Stimulated activated CD8-positive, alpha-beta memory T cell treated with anti-CD3 and anti-CD28 coated beads, Interleukin-7, amount 100 ng/mL, for 1 hour (primary cell): ENCODE measurements around the gene NF1.
"Not testable (repeated sequence)": the region's sequence is repeated elsewhere in the genome, so short reads cannot be mapped to it uniquely, and the experiment has no call there.

Source experiments
- DNase-seq, 2 donors: peaks; one replicate each; pipeline ENCODE4 v3.0.0-alpha.2; 2020; ENCODE audit warnings: low read depth in 2 of 2

Gene NF1

DNA sequence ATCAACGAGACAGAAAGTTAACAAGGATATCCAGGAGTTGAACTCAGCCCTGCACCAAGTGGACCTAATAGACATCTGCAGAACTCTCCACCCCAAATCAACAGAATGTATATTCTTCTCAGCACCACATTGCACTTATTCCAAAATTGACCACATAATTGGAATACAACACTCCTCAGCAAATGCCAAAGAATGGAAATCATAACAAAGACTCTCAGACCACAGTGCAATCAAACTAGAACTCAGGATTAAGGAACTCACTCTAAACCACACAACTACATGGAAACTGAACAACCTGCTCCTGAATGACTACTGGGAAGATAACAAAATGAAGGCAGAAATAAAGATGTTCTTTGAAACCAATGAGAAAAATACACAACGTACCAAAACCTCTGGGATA is 84.2 kb downstream of the NF1 start:
- not testable (repeated sequence) for DNase-seq

DNA sequence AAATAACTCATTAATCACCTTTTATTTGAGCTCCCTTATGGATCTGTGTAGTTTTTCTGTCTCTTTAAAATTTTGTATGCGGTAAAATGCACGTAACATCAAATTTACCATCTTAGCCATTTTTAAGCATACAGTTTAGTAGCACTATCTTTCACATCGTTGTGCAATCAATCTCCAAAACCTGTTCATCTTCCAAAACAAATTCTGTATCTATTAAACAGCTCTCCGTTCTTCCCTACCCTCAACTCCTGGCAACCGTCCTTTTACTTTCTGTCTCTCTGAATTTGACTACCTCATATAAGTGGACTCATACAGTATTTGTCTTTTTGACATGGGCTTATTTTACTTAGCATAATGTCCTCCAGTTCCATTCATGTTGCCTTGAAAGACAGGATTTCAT is 100.5 kb downstream of the NF1 start:
- DNase-seq, result no peak

DNA sequence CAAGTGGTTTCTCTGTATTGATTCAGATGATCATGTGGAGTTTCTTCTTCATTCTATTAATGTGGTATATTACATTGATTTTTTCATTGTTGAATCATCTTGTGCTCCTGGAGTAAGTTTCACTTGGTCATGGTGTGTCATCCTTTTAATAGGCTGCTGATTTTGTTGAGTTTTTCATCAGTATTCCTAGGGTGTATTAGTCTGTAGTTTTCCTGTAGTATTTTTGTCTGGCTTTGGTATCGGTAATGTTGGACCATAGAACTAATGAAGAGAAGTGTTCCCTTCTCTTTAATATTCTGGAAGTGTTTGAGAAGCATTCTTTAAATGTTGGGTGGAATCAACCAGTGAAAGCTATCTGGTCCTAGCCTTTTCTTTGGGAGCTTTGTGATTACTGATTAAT is 103.2 kb downstream of the NF1 start:
- no peak for DNase-seq

DNA sequence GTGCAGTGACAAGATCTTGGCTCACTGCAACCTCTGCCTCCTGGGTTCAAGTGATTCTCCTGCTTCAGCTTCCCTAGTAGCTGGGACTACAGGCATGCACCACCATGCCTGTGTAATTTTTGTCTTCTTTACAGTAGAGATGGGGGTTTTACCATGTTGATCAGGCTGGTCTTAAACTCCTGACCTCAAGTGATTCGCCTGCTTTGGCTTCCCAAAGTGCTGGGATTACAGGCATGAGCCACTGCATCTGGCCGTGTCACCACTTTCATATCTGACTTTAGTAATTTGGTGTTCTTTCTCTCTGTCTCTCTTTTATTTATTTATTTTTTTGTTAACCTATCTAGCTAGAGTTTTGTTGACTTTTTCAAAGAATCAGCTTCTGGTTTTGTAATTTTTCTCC is 103.9 kb downstream of the NF1 start:
- DNase-seq, result not testable (repeated sequence)

DNA sequence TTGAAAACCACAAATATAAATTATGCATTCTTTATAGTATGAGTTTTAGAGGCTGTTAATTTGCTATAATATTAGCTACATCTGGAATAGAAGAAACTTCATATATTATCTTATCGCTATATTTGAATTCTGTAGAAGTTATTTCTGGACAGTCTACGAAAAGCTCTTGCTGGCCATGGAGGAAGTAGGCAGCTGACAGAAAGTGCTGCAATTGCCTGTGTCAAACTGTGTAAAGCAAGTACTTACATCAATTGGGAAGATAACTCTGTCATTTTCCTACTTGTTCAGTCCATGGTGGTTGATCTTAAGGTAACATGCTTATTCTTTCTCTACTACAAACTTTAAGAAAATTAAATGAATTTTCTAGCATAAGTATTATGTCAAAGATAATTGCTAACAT is 105.5 kb downstream of the NF1 start:
- no peak for DNase-seq

DNA sequence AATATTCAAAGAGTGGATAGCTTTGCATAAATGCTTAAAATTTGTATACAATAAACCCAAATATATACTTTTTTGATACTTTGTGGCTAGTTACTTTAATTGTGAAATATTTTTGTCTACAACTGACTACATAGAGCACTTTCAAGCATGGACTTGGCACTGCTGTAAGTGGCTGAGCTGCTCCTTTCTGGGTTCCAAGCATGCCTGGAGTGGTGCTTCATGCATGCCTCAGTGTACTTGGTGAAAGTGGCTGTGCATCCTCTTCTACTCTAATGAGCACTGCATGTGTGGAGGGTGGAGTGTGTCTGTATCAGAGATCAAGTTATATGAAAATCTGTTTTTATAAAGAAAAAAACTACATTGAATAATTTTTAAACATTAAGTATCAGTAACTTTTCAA is 108.2 kb downstream of the NF1 start:
- no peak for DNase-seq

DNA sequence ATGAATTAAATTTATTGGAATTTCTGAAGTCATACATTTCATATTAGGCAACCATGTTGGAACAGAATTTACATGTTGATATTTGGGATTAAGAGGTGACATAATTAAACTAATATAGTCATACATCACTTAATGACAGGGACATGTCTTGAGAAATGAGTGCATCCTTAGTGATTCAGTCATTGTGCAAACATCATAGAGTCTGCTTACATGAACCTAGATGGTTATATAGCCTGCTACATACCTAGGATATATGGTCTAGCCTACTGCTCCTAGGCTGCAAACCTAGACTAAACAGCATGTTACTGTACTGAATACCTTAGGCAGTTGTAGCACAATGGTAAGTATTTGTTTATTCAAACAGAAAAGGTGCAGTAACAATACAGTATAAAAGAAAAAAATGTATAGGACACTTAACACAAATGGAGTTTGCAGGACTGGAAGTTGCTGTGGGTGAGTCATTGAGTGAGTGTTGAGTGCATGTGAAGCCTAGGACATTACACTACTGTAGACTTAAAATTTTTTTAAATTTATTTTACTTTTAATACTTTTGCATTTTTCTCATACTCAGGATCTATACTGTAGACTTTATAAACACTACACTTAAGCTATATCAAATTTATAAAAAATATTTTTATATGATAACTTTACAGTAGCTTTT is 116.7 kb downstream of the NF1 start:
- no peak for DNase-seq

DNA sequence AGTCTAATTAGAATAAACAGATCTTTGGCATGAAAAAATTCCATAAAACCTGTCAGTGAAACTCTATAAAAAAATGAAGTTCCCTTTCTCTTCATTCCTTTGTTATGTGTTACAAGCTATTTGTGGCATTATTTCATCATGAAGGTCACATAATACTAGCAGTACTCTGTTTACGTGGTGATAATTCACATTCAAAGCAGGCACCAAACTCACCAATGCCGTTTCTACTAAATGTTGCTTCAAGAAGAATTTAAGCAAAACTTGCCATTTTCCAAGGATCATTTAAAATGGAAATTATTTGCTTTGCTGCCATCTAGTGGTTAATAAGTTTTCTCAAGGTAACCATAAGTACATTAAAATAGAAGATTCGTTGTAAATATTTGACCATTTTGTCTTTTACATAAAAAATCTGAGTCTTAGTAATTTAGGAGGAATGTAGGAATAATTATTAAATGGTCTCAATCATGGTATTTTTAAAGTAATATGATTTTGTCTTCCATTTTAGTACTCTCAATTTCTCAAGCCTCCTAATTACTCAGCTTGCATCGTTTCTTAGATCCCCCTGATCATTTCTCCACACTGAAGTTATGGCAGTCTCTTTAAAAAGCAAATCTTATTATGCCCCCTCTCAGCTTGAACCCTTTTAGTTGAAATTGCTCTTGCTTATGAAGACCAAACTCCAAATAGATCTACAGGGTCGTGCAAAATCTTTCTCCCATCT is 121.4 kb downstream of the NF1 start:
- DNase-seq, result no peak

DNA sequence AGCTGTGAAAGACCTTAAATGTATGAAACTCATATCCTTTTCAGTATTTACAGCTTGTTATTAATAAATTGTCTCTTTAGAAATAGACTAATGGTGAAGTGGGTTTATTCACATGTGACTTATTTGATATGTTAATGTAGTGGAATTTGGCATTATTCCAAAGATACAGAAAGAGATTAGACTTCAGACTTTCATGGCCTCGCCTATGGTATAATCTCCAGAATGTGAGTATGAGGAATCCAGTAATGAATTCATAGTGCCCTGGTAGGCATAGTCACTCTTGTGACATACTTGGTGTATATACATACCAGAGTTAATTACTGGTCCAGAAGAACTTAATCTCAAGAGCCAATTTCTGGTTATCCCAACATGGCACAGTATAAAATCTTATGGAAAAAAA is 129.6 kb downstream of the NF1 start:
- DNase-seq, result no peak

DNA sequence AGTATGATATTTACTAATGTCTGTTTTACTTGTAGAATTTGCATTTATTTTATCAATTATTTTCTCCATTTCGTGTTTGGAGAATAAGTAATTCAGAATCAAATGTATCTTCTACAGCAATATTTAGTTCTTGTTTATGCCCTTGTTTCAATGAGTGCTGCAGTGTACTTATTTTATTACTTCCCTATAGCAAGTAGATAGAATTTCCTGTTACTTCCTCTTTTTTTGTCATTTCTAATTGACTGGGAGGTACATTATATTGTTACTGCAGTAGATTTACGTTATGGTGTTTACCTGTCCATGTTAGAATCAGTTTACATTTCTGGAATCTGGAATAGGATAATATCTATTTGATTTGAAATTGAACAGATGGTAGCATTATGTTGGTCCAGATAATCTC is 131.1 kb downstream of the NF1 start:
- DNase-seq, result no peak

DNA sequence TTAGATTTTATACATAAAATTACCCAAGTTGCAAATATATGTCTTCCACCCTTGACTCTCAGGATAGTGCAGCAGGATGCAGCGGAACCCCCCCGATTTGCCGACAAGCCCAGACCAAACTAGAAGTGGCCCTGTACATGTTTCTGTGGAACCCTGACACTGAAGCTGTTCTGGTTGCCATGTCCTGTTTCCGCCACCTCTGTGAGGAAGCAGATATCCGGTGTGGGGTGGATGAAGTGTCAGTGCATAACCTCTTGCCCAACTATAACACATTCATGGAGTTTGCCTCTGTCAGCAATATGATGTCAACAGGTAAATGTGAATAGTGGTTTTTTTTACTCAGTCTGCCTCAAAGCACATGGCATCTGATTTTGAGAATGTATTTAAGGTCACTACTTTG is 131.6 kb downstream of the NF1 start:
- DNase-seq, result no peak

DNA sequence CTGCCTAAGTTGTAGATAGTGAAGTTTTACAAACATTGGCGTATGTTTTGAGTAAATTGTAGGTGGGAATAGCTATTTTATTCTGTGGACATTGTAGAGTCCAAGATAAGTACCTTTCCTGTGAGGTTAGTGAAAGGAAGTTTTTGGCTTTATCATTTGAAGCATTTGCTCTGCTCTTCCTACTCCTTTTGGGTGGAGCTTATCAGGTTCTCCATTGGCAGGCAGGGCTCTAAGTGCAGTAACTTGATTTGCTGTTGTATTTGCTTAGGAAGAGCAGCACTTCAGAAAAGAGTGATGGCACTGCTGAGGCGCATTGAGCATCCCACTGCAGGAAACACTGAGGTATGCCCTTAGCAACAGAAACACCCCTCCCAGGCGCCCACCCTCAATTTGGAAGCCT is 132.2 kb downstream of the NF1 start:
- DNase-seq, result no peak

DNA sequence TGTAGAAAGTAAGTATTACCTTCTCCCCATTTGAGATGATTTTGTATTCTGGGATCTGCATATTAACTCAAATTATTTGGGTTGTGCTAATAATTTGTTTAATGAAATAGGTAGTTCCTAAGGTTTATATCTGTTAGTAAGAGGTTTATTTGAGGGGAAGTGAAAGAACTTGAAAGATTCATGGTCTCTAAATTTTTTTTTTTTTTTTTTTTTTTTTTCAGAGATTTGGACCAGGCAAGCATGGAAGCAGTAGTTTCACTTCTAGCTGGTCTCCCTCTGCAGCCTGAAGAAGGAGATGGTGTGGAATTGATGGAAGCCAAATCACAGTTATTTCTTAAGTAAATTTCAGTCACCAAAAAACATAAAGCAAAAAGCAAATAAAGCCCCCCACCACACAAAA is 137.1 kb downstream of the NF1 start:
- no peak for DNase-seq

DNA sequence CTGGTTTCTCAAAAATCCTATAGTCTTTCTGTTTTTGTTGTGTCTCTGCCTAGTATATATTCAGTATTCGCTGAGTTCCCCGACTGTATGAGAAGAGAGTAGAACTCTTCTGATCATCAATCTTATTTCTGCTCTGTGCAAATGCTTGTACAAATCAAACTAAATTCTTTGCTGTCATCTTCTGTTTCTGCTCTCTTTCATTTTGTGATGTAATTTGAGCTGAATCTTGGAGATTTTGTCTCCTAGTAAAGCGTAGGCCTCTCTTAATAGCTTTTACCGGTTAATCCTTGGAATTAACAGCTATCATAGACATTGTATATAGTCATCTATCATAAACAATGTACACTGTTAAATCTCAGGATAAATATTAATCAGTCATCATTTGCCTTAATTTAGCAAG is 140.3 kb downstream of the NF1 start:
- DNase-seq, result no peak

DNA sequence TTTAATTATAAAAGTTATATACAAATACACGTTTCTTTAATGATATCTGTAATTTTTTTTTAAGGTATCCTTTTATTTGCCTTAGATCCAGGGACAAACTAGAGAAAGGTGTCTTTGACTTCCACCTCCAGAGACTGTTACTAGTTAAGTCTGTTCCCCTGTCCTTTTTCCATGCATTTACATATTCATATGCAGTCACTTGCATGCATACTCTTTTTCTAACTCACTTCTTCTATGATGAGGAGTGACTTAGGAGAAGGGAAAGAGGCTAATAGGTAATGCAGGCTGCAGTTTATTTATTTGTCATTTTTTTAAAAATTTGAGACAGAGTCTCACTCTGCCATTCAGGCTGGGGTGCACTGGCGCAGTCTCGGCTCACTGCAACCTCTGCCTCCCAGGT is 141.4 kb downstream of the NF1 start:
- DNase-seq, result no peak

DNA sequence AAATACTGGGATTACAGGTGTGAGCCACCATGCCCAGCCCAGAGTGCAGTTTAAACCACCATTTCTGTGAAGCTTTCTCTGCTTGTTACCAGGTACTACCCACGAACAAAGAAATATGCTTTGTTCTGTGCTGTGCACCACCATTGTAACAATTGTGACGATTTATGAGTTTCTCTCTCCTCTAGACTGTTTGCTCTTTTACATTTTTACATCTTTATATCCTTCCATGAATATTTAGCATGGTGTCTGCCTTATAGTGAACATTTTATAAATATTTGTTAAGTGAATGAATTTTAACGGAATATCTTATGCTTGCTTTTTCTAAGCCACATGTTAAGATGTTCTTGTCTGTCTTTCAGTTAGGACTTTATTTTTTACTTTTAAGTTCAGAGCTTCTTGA is 141.9 kb downstream of the NF1 start:
- DNase-seq, result no peak

DNA sequence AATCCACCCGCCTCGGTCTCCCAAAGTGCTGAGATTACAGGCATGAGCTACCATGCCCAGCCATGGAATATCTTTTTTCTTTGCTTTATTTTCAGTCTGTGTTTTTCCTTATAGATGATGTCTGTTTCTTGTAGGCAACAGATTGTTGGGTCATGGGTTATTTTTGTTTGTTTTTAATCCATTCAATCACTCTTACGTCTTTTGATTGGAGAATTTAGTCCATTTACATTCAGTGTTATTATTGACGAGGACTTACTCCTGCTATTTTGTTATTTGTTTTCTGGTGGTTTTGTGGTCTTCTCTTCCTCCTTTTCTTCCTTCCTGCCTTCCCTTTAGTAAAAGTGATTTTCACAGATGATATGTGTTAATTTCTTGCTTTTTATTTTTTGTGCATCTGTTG is 146.3 kb downstream of the NF1 start:
- DNase-seq, result no peak

DNA sequence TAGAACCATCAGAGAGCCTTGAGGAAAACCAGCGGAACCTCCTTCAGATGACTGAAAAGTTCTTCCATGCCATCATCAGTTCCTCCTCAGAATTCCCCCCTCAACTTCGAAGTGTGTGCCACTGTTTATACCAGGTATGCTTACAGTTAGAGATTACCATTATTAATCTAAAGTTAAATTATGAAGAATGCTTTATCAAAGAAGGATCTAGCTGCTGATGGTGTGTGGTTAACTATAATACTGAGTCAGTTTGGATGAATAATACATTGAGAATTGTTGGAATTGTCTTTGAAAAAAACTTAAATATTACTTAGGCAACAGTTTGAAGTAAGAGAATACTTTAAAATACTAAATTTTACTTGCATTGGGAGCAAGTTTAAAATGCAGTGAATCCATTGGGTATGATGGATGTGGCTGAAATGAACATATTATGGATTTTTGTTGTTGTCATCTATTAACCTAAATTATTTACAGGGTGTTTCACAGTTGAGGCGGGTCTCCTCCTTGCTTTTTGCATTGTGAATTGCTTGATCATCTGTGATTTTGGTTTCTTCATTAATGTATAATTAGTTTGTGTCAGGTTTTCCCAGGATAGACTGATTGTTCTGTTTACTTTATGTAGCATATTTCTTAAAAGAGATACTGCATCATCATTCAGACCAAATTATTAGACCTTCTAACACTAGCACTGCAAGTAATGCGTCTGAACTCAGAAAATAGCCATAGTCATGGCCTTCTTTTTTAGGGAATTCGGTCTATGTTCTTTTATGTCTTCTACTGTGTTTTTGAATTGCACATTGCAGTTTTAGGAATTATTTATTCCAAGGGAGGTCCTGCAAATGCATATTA is 154.4 kb downstream of the NF1 start:
- DNase-seq, result no peak

DNA sequence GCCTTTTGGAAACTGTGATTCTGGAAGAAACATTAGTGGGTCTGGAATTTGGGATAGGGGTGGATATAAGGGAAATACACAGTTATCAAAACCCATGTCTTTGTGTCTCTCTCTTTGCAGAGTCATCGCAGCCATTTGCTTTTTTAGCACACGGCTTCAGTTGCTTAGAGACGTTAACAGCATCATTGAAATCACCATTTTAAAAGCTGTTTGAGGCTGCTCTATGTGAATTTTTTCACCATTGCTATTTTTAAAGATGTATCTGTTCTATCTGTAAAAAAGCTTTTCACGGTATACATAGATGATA is 155.0 kb downstream of the NF1 start:
- no peak for DNase-seq

DNA sequence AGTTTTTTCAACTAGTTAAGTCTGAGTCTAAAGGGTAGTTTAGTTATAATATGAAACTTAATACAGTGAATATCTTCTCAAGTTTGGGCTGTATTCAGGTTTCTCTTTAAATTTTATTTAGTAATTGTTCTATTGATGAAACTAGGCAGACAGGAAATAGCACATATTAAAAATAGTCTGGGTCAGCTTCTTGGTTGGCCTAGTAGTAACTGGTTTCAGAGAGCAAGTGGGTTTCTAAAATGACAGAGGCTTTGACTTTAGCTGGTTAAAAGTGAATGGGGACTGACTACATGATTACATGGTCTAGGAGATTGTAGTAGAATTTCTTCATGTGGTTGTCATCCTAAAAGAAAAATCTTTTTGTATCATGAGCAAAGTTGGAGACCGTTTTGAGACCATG is 155.5 kb downstream of the NF1 start:
- no peak for DNase-seq

DNA sequence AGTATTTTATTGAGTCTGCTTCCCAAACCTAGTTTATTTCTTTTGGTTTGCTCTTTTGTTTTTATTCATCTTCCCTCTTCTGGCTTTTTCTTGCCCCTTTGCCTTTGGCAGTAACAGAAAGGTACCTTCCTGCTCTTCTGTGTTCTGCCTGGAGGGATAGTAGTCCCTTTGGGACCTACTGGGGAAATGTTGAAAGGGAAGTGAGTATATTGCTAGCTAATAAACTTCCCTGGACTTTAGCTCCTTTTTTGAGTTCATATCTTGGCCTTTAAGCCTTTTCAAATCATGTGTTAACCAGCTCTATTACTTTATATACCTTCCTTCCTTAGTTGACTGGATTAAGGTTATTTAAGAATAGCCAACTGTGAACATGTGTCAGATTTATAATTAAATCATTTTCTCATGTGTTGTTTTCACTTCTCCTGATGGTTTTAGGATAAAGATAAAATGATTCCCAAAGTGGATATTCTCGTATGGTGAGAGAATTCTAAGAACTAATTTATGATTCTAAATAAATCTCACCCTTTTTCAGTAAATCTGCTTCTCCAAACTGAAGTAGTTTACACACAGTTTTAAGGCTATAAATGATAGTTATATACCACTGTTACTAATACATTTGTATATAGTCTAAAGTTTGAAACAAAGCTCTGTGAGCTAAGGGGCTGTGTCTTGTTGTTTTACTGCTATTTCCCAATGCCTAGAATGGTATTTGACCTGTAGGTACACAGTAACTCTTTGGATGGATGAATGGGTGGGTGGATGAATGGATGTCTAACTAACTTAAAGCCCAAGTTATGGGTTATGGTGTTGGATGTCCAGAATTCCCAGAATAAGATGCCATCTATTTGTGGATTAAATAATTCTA is 156.6 kb downstream of the NF1 start:
- no peak for DNase-seq

DNA sequence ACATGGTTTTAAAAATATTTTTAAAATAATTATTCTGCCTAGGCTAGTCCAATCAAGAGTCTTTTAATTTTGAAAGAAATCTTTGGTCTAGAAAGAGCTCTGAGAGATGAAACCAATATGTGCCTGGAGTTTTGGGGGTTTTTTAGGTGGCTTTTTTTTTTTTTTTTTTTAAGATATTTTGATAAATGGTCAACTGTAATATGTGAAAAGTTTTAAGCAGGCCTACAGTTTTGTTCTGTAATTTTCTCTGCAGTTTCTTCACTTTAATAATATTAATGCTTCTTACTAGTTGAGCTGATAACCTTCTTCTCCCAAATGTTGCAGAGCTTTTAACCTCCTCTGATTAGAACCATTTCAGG is 157.2 kb downstream of the NF1 start:
- DNase-seq, result no peak
